Caco-2 (cell line): ENCODE measurements around the gene HSPB9. TPM values are rescaled to one million over a fixed set of nuclear protein-coding genes. Genes with fewer than 3 reads are reported as not detected.

Experiments
- BruUV-seq: library from RNA; stranded (reverse); fragments of 400-500 nt; replicated peaks from 2 replicates; lab custom pipeline; 2021; lab: Mats Ljungman, UMichigan
- CTCF ChIA-PET: fragments of 300-600 bp; sonication (Branson Sonifier 250); formaldehyde crosslinking; loops from one replicate; lab custom pipeline; 2022; ENCODE audit warnings: antibody characterized with exemption; lab: Charles Lee
- POLR2A ChIA-PET: fragments of 300-600 bp; sonication (Branson Sonifier 250); formaldehyde crosslinking; loops from one replicate; lab custom pipeline; 2022; ENCODE audit warnings: antibody characterized with exemption; lab: Charles Lee
- DNase-seq, 2 experiments: peaks; one replicate each; pipeline versions ENCODE4 v3.0.0 to v3.0.0-alpha.2; 2020 to 2022
- H3K27me3 ChIP-seq: replicated peaks from 2 replicates; pipeline ENCODE4 v1.6.0; 2011; ENCODE audit warnings: low read length; ENCODE audit not compliant: control insufficient read depth, insufficient read depth
- H3K36me3 ChIP-seq: 2 replicates; pipeline ENCODE4 v1.5.1; 2011; ENCODE audit warnings: low read length; ENCODE audit not compliant: control insufficient read depth, insufficient read depth
- H3K4me1 ChIP-seq: fragments of 250-450 bp; sonication (Bioruptor Pico); 2 replicates; pipeline ENCODE4 v1.5.1; 2020; ENCODE audit warnings: mild to moderate bottlenecking
- H3K4me3 ChIP-seq: 2 replicates; pipeline ENCODE4 v1.5.1; 2011; ENCODE audit warnings: low read depth, mild to moderate bottlenecking, control low read depth, low read length
- H3K9me3 ChIP-seq: fragments of 250-450 bp; sonication (Bioruptor Pico); 2 replicates; pipeline ENCODE4 v1.5.1; 2020; ENCODE audit warnings: mild to moderate bottlenecking, moderate library complexity
- H3K27ac Mint-ChIP-seq: one replicate; pipeline ENCODE4 v1.8.0; 2022; ENCODE audit warnings: mixed read lengths; ENCODE audit not compliant: unreplicated experiment
- H3K27me3 Mint-ChIP-seq: one replicate; pipeline ENCODE4 v1.8.0; 2022; ENCODE audit warnings: mixed read lengths; ENCODE audit not compliant: insufficient read depth, unreplicated experiment
- H3K36me3 Mint-ChIP-seq: one replicate; pipeline ENCODE4 v1.8.0; 2022; ENCODE audit warnings: mild to moderate bottlenecking, mixed read lengths; ENCODE audit not compliant: insufficient read depth, unreplicated experiment
- H3K4me1 Mint-ChIP-seq: one replicate; pipeline ENCODE4 v1.8.0; 2022; ENCODE audit warnings: low read depth, mixed read lengths; ENCODE audit not compliant: unreplicated experiment
- H3K4me3 Mint-ChIP-seq: one replicate; pipeline ENCODE4 v1.8.0; 2022; ENCODE audit warnings: mild to moderate bottlenecking, moderate library complexity, mixed read lengths; ENCODE audit not compliant: unreplicated experiment
- H3K9me3 Mint-ChIP-seq: one replicate; pipeline ENCODE4 v1.8.0; 2022; ENCODE audit warnings: mixed read lengths; ENCODE audit not compliant: unreplicated experiment
- intact Hi-C: fragments of 100-400 bp; cut with micrococcal nuclease; formaldehyde crosslinking; loops from one replicate; pipeline ENCODE4 v1.10.0; 2022; ENCODE audit not compliant: unreplicated experiment
- total RNA-seq: library from RNA; stranded (reverse); gene quantifications from 2 replicates; pipeline ENCODE4 v1.2.3, GENCODE V29; 2022
- TF ChIP-seq, protein P1 (sequence below), 2 experiments: fragments of 200-600 bp in 1 of 2; IDR thresholded peaks; 1 replicate in 1 of 2; 2 replicates in 1 of 2; pipeline versions ENCODE4 v1.5.1 to v1.8.0; 2011 to 2022; ENCODE audit warnings: antibody characterized with exemption in 1 of 2, control low read depth in 1 of 2, inconsistent platforms in 1 of 2, low read depth in 1 of 2, low read length in 1 of 2, mild to moderate bottlenecking in 1 of 2, moderate library complexity in 1 of 2; ENCODE audit not compliant: insufficient read depth in 1 of 2, severe bottlenecking in 1 of 2, unreplicated experiment in 1 of 2

Gene HSPB9
- total RNA-seq, 1 experiment from 2014 or later, result not detected

DNA sequence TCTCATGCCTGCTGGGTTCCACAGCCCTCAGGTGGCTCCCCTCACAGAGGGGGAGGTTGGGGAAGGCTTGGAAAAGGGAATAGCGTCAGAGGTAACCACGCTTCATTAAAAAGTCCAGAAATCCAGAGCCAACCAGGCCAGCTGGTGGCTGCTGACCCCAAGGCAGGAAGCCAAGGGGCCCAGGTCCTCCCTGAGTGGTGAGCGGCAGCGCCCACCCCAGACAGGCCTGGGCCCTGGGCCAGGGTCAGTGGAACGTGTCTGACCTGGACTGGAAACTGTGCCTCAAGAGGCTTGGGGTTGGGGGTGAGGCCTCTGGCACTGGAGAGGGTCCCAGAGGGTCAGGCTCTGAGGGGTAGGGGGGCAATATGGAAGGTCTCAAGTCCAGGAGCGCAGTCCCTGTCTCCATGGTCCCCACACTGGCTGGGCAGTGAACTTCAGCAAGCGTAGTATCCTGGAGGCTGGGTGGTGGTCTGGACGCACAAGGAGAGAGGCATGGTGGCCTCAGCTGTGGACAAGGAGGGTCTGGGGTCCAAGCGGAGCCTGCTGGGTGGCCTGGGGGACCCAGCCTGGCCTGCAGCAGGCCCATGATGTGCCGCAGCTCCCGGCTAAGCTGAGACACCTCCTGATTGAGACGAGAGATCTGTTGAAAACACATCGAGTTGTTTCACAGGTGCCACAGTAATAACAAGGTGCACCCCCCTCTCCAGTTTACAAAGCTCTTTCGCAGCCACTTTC is 37.4 kb downstream of the HSPB9 start:
- Histone ChIP-seq H3K36me3 (no peaks in the 10 kb centered on the region), H3K9me3 (no peaks in the 10 kb centered on the region), H3K27me3 (no peaks in the 10 kb centered on the region), H3K4me1 (no peaks in the 10 kb centered on the region), H3K4me3 (no peak overlapping the region)
- BruUV-seq, result no TSS peak
- Mint-ChIP-seq H3K27me3 (no peaks in the 10 kb centered on the region), H3K4me1 (no peaks in the 10 kb centered on the region), H3K9me3 (no peaks in the 10 kb centered on the region), H3K4me3 (no peak overlapping the region), H3K27ac (no peak overlapping the region), H3K36me3 (peaks cover 1% of the 10 kb centered on the region)
- no peak for DNase-seq
- ChIA-PET CTCF (no interaction called here), POLR2A (no interaction called here)
- intact Hi-C loops, result no loop called here
- TF ChIP-seq, protein P1, sequence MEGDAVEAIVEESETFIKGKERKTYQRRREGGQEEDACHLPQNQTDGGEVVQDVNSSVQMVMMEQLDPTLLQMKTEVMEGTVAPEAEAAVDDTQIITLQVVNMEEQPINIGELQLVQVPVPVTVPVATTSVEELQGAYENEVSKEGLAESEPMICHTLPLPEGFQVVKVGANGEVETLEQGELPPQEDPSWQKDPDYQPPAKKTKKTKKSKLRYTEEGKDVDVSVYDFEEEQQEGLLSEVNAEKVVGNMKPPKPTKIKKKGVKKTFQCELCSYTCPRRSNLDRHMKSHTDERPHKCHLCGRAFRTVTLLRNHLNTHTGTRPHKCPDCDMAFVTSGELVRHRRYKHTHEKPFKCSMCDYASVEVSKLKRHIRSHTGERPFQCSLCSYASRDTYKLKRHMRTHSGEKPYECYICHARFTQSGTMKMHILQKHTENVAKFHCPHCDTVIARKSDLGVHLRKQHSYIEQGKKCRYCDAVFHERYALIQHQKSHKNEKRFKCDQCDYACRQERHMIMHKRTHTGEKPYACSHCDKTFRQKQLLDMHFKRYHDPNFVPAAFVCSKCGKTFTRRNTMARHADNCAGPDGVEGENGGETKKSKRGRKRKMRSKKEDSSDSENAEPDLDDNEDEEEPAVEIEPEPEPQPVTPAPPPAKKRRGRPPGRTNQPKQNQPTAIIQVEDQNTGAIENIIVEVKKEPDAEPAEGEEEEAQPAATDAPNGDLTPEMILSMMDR (IDR thresholded peaks at IDR 0.05; ENCODE audit: insufficient read depth in 1 of 2, low read depth in 1 of 2, low read length in 1 of 2, severe bottlenecking in 1 of 2, unreplicated experiment in 1 of 2), result no peak

DNA sequence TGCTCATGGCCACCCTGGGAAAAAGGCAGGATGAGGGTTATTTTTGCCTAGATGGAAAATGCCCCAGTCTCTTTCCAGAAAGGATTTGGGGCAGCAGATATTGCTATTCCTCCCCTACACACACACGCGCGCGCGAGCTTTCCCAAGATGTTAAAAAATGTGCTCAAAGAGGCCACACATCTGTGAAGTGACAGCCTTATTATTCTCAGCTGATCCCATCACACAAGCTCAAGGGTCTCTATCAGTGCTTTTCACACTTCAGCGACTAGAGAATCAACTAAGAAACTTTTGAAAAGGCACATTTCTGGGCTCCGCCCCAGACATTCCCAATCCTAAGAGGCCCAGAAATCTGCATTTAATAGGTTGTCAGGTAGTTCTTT is 37.9 kb downstream of the HSPB9 start:
- Mint-ChIP-seq H3K27me3 (no peaks in the 10 kb centered on the region), H3K27ac (no peak overlapping the region), H3K36me3 (no peaks in the 10 kb centered on the region), H3K9me3 (no peaks in the 10 kb centered on the region), H3K4me1 (no peaks in the 10 kb centered on the region), H3K4me3 (no peak overlapping the region)
- Histone ChIP-seq H3K9me3 (no peaks in the 10 kb centered on the region), H3K27me3 (no peaks in the 10 kb centered on the region), H3K4me1 (no peaks in the 10 kb centered on the region), H3K4me3 (no peak overlapping the region), H3K36me3 (no peaks in the 10 kb centered on the region)
- ChIA-PET CTCF (no interaction called here), POLR2A (no interaction called here)
- intact Hi-C loops, result no loop called here
- no TSS peak for BruUV-seq
- DNase-seq, result no peak
- TF ChIP-seq, protein P1 (IDR thresholded peaks at IDR 0.05; ENCODE audit: insufficient read depth in 1 of 2, low read depth in 1 of 2, low read length in 1 of 2, severe bottlenecking in 1 of 2, unreplicated experiment in 1 of 2), result no peak

DNA sequence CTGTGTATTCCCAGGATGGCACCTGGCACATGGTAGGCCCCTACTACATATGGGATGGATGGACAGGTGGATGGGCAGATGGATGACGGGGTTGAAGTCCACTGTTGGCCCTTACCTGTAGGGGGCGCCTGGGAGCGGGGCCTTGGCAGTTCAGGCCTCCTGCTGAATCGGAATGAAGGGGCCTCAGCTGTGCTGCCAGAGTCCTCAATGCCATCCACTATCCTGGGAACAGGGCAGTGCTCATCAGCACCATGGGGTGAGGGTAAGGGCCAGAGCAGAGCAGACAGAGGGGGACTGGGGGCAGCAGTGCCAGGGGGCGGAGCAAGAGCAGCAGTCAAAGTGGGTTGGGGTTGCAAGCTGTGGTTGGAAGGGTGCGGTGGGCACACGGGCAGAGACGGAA is 40.5 kb downstream of the HSPB9 start:
- Histone ChIP-seq H3K36me3 (no peaks in the 10 kb centered on the region), H3K4me3 (no peak overlapping the region), H3K4me1 (no peaks in the 10 kb centered on the region), H3K9me3 (no peaks in the 10 kb centered on the region), H3K27me3 (no peaks in the 10 kb centered on the region)
- BruUV-seq, result no TSS peak
- Mint-ChIP-seq H3K4me3 (no peak overlapping the region), H3K27me3 (no peaks in the 10 kb centered on the region), H3K36me3 (no peaks in the 10 kb centered on the region), H3K9me3 (no peaks in the 10 kb centered on the region), H3K27ac (no peak overlapping the region), H3K4me1 (no peaks in the 10 kb centered on the region)
- intact Hi-C loops, result no loop called here
- peak in 1 of 2 experiments; percentile 51 for DNase-seq
- POLR2A ChIA-PET, result no interaction called here
- CTCF ChIA-PET, result interaction anchor here (1.1 kb wide), 1 partner anchor 18 kb away, joined by 3 read pairs; the partner anchor contains the start of gene KCNH4
- TF ChIP-seq, protein P1 (IDR thresholded peaks at IDR 0.05; ENCODE audit: insufficient read depth in 1 of 2, low read depth in 1 of 2, low read length in 1 of 2, severe bottlenecking in 1 of 2, unreplicated experiment in 1 of 2), result peak; percentile 42 to 44
